ENCODE data around the gene RAB34.
A peak's percentile ranks its signal among the peaks of the same experiment; 100 is the strongest.

RAB34 gene

DNA sequence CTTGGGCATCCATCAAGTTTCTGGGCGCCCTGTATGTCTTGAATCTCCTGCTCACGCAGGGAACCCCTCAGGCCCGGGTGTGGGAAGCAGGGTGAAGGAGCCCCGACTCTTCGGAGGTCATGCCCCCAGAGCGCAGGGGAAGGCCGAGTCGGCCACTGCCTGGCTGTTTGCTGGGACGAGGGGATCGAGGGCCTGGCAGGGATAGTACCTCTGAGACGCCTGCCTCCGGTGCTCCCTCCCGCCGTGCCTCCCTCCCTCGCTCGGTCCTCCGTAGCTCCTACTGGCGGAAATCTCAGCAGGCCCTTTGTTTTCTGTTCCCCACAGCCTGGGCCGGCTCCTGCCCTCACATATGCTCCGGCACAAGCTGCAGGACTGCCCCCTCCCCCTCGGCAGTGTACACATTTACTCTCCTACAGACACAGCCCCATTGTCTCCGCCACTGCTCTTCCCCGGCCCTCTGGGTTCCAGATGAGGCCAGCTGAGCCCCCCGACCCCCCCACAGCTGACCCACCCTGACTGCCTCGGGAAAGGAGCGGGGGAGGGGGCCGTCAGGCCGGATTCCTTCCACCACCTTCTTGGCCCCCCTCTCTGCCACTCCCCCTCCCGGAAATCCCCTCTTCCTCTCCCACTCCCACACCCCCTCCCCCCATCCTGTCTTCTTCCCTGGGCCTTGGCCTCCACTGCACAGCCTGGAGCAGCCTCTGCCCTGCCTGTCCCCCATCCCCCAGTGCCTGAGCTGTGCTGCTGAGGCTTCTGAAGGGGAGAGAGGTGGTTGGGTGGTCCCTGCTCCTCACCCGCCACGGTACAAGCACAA, 27.5 kb upstream of the RAB34 start:
- peaks cover 33% of the 10 kb centered on the region for H3K4me1 ChIP-seq (ENCODE audit: control insufficient read depth, insufficient read depth, low read length, unreplicated experiment)
- peaks cover 5% of the 10 kb centered on the region; the same call in 1 of the 2 replicates for H3K36me3 ChIP-seq (ENCODE audit: insufficient read depth, low read length)
- peak overlapping the region; percentile 85 for H3K27ac ChIP-seq (ENCODE audit: low read depth, low read length)
- no peaks in the 10 kb centered on the region for H3K27me3 ChIP-seq (ENCODE audit: insufficient read depth, low read length)
- H3K79me2 ChIP-seq (ENCODE audit: control insufficient read depth, insufficient read depth, low read length, unreplicated experiment), result peaks cover 34% of the 10 kb centered on the region
- no peak overlapping the region for H2AFZ ChIP-seq (ENCODE audit: low read length, unreplicated experiment)
- peak overlapping the region; percentile 95 for H3K4me3 ChIP-seq (ENCODE audit: low read depth, low read length)

DNA sequence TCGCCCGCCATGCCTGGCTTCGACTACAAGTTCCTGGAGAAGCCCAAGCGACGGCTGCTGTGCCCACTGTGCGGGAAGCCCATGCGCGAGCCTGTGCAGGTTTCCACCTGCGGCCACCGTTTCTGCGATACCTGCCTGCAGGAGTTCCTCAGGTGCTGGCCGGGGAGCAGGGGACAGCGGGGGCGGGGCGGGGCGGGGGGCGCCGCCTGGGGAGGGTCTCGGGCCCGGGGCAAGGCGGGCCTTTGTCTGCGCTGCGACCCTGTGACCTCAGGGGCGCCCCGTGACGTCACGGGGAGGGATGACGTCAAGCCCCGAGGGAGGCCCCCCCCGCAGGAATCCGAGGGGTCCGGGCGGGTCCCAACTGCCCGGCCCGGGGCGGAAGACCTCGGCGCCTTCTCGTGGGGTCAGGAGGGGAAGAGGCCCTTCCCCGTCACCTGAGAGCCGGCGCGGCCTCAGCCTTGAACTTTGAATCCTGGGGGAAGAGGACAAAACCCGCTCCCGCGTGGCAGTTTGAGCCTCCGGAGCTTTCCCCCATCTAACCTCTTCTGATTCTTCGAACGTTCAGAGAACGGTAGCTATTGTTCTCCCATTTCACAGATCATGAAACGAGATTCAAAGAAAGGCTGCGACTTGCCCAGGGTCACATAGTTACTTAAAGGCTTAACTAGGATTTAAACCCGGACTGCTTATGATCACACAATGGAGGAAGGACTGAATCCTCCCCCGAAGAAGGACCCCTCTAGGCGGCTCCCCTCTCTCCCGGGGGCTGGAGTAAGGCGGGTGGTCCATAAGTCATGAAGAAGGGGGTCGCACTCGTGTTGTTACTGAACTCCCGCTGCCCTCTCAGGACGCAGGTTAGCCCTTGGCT, 26.7 kb upstream of the RAB34 start:
- peaks cover 34% of the 10 kb centered on the region for H3K79me2 ChIP-seq (ENCODE audit: control insufficient read depth, insufficient read depth, low read length, unreplicated experiment)
- H3K27me3 ChIP-seq (ENCODE audit: insufficient read depth, low read length), result no peaks in the 10 kb centered on the region
- peak overlapping the region; percentile 85 for H3K27ac ChIP-seq (ENCODE audit: low read depth, low read length)
- H3K4me3 ChIP-seq (ENCODE audit: low read depth, low read length), result peak overlapping the region; percentile 95
- H2AFZ ChIP-seq (ENCODE audit: low read length, unreplicated experiment), result no peak overlapping the region
- peaks cover 32% of the 10 kb centered on the region for H3K4me1 ChIP-seq (ENCODE audit: control insufficient read depth, insufficient read depth, low read length, unreplicated experiment)
- H3K36me3 ChIP-seq (ENCODE audit: insufficient read depth, low read length), result peaks cover 5% of the 10 kb centered on the region; the same call in 1 of the 2 replicates

DNA sequence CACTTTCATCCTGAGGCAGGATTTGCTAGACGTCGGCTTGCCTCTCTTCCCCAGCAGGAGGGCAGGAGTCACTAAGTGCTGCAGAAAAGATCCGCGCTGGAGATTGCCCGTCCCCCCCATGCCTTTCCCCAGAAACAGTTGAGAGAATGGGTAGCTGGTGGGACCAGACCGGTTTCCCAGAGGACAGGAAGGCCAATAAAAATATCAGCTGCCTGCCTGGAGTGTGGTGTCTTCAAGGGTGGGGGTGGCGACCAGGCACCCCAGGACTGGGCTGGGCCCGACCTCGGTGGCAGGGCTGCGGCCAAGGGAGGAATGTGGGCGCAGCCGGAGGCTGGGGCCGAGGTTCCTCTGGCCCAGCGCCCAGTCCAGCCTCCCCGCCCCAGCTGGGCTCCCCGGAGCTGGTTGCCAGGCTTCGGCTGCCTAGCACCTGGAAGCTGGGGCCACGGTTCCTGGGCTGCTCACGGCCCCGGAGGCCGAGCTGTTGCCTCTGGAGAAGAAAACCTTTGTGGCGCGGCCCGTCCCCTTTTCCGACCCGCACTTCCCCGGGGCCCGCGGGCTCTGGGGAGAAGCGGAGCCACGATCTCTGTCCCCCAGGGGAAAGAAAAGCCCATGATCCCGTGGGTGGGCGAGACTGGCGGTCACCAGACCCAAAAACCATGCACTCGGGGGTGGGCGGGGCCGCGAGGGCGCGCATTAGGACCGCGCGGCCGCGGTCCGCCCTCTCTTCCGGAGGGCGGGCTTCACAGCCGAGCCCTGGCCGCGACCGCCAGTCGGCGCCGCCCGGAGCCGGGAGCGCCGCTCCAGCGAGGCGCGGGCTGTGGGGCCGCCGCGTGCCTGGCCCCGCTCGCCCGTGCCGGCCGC, 25.8 kb upstream of the RAB34 start, which contains the start of gene TRAF4:
Gene TRAF4, plus strand, starts transcription at position 769 of the 861 bp plus-strand sequence. CDS start 102 bp downstream, outside the sequence.
- H2AFZ ChIP-seq (ENCODE audit: low read length, unreplicated experiment), result peak within 1 kb of the TSS; percentile 34

DNA sequence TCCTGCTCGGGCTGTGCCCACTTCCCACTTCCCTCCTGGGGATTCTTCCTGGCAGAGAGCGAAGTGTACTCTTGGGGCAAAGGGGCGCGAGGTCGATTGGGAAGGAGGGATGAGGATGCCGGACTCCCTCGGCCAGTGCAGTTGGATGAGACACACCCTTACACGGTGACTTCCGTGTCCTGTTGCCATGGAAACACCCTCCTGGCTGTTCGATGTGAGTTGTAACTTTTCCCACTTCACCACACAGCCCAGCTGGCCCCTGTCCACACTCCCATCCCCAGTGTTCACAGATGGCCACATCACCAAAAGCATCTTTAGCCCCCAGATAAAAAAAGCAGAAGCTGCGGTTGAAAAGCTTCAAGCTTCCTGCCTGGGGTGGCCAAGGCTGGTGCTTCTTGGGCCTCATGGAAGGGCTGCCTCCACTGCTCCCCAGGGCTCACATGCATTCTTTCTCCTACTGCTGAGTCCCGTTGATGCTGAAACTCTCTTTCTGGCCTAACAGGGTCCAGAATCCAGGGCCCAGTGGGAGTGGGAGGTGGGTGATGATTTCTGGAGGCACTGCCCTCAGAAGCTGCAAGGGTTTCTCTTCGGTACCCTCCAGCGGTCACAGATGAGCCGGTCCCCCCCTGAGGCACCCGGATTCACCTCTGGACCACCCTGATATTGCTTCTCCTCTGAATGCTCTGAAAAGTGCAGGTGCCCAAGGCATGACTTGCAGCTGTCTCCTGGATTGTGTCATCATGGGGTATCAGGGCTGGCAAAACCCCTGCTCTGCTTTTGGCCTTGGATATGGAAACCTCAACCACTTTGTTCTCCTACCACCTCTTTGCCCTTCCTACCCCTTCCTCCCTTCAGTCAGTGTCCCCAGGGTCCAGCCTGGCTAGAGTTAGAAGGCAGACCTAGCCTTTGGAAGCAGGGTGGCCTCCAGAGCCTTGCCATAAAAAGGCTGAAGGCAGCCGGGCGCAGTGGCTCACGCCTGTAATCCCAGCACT, 24.0 kb upstream of the RAB34 start:
- peaks cover 16% of the 10 kb centered on the region for H3K4me1 ChIP-seq (ENCODE audit: control insufficient read depth, insufficient read depth, low read length, unreplicated experiment)
- peaks cover 25% of the 10 kb centered on the region for H3K79me2 ChIP-seq (ENCODE audit: control insufficient read depth, insufficient read depth, low read length, unreplicated experiment)
- no peak overlapping the region for H2AFZ ChIP-seq (ENCODE audit: low read length, unreplicated experiment)
- H3K27ac ChIP-seq (ENCODE audit: low read depth, low read length), result no peak overlapping the region
- no peak overlapping the region for H3K4me3 ChIP-seq (ENCODE audit: low read depth, low read length)
- H3K27me3 ChIP-seq (ENCODE audit: insufficient read depth, low read length), result no peaks in the 10 kb centered on the region
- H3K36me3 ChIP-seq (ENCODE audit: insufficient read depth, low read length), result no peaks in the 10 kb centered on the region

More for the DNA sequence above, 25.8 kb upstream of the RAB34 start, which contains the start of gene TRAF4:
- Histone ChIP-seq H3K4me3 (ENCODE audit: low read depth, low read length) (peak within 1 kb of the TSS; percentile 95), H3K36me3 (ENCODE audit: insufficient read depth, low read length) (peaks cover 5% of the 10 kb centered on the region; the same call in 1 of the 2 replicates), H3K27me3 (ENCODE audit: insufficient read depth, low read length) (no peaks in the 10 kb centered on the region), H3K79me2 (ENCODE audit: control insufficient read depth, insufficient read depth, low read length, unreplicated experiment) (peaks cover 34% of the 10 kb centered on the region), H3K4me1 (ENCODE audit: control insufficient read depth, insufficient read depth, low read length, unreplicated experiment) (peaks cover 25% of the 10 kb centered on the region), H3K27ac (ENCODE audit: low read depth, low read length) (peak within 1 kb of the TSS; percentile 85)

DNA sequence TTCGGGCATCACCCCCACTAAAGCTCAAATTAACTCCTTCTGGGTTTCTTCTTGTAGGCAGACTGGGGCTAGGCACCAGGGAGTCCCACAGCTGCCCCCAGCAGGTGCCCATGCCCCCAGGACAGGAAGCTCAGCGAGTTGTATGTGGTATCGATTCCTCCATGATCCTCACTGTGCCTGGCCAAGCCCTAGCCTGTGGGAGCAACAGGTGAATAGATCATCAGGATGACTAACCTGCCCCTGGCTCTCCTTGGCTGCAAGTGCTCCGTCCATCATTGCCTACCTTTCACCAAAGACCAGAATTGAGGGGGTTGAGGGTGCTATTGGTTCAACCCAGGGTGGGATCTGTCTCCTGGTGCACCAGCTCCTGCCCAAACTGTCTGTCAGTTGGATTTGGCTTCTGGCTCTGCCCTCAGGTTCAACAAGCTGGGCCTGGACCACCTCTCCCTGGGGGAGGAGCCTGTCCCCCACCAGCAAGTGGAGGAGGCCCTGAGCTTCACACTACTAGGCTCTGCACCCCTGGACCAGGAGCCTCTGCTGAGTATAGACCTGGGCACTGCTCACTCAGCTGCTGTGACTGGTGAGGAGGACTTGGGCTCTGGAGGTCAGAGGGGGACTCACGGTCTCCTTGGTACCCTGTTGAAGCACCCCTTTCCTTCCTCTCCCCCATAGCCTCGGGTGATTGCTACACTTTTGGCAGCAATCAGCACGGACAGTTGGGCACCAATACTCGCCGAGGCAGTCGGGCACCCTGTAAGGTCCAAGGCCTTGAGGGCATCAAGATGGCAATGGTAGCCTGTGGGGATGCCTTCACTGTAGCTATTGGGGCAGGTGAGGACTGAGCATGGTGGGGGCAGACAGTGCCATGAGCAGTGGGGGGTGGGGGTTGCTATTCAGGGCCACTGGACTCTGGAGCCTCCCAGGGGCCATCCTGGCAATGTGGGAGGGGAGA, 23.0 kb upstream of the RAB34 start:
- Histone ChIP-seq H3K27me3 (ENCODE audit: insufficient read depth, low read length) (no peaks in the 10 kb centered on the region), H3K4me3 (ENCODE audit: low read depth, low read length) (no peak overlapping the region), H3K4me1 (ENCODE audit: control insufficient read depth, insufficient read depth, low read length, unreplicated experiment) (peaks cover 7% of the 10 kb centered on the region), H2AFZ (ENCODE audit: low read length, unreplicated experiment) (no peak overlapping the region), H3K36me3 (ENCODE audit: insufficient read depth, low read length) (no peaks in the 10 kb centered on the region), H3K79me2 (ENCODE audit: control insufficient read depth, insufficient read depth, low read length, unreplicated experiment) (peaks cover 15% of the 10 kb centered on the region), H3K27ac (ENCODE audit: low read depth, low read length) (no peak overlapping the region)

DNA sequence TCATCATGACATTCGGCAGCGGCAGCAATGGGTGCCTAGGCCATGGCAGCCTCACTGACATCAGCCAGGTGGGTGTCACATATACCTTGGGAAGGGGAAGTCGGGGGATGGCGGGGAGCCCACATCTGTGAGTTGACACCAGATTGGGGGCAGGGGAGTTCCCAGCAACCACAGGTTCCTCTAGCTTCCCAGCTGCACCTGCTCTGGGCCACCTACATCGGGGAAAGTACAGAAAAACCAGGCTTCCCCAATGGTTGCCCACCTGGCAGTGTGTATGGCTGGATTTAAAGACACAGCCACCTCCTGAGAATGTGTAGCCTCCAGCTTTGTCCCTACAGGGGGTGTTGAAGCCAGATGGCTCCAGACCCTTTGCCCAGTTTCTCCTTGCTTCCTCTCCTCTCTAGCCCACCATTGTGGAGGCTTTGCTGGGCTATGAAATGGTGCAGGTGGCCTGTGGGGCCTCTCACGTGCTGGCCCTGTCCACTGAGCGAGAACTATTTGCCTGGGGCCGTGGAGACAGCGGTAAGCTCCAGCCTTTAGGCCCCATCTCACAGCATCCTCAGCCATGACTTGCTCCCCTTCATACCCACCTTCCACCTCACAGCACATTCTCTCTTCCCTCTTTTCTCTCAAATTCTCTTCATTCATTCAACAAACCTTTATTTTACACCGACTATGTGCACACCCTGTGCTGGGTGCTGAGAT, 21.2 kb upstream of the RAB34 start:
- H3K36me3 ChIP-seq (ENCODE audit: insufficient read depth, low read length), result no peaks in the 10 kb centered on the region
- H2AFZ ChIP-seq (ENCODE audit: low read length, unreplicated experiment), result no peak overlapping the region
- no peak overlapping the region for H3K27ac ChIP-seq (ENCODE audit: low read depth, low read length)
- H3K4me3 ChIP-seq (ENCODE audit: low read depth, low read length), result no peak overlapping the region
- no peaks in the 10 kb centered on the region for H3K27me3 ChIP-seq (ENCODE audit: insufficient read depth, low read length)
- H3K79me2 ChIP-seq (ENCODE audit: control insufficient read depth, insufficient read depth, low read length, unreplicated experiment), result no peaks in the 10 kb centered on the region
- peaks cover 5% of the 10 kb centered on the region for H3K4me1 ChIP-seq (ENCODE audit: control insufficient read depth, insufficient read depth, low read length, unreplicated experiment)

DNA sequence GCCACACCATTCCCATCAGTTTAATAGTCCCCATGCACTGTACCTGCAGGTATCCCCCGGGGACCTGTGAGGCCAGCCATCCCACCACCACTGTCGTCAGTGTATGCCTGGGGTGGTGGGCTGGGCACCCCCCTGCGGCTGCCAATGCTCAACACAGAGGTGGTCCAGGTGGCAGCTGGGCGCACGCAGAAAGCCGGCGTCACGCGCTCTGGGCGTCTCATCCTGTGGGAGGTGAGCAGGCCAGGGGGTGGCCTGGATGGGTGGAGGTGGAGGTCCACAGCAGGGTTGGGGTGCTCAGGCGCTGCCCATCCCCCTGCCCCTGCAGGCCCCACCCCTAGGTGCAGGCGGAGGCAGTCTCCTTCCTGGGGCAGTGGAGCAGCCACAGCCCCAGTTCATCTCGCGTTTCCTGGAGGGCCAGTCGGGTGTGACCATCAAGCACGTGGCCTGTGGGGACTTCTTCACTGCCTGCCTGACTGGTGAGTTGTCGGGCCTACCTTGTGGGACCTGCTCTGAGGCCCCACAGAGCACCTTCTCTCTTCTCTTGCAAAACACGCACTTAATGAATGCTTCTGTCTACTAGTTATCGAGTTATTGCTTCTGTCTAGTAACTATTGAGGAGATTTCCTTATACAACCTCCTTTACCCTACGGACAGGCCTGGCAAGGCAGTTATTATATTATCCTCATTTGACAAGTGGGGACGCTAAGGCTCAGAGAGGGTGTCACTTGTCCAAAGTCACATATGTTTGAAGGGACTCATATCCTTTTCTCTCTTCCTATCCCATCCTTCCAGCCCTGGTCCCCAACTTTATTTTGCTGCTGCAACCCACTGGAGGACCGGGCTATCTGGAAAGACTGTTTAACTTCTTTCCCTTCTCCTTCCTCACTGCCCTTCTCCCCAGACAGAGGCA, 20.4 kb upstream of the RAB34 start:
- Histone ChIP-seq H2AFZ (ENCODE audit: low read length, unreplicated experiment) (no peak overlapping the region), H3K4me3 (ENCODE audit: low read depth, low read length) (no peak overlapping the region), H3K27me3 (ENCODE audit: insufficient read depth, low read length) (no peaks in the 10 kb centered on the region), H3K4me1 (ENCODE audit: control insufficient read depth, insufficient read depth, low read length, unreplicated experiment) (peaks cover 5% of the 10 kb centered on the region), H3K36me3 (ENCODE audit: insufficient read depth, low read length) (no peaks in the 10 kb centered on the region), H3K79me2 (ENCODE audit: control insufficient read depth, insufficient read depth, low read length, unreplicated experiment) (no peaks in the 10 kb centered on the region), H3K27ac (ENCODE audit: low read depth, low read length) (no peak overlapping the region)

DNA sequence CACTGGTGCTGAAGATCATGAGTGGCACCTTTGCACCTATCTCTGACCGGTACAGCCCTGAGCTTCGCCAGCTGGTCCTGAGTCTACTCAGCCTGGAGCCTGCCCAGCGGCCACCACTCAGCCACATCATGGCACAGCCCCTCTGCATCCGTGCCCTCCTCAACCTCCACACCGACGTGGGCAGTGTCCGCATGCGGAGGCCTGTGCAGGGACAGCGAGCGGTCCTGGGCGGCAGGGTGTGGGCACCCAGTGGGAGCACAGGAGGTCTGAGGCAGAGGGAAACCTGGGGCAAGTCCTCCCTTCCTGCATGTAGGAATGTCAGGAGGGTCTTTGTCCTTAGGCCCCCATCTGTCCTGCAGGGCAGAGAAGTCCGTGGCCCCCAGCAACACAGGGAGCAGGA, 19.6 kb upstream of the RAB34 start:
- H3K27me3 ChIP-seq (ENCODE audit: insufficient read depth, low read length), result no peaks in the 10 kb centered on the region
- no peak overlapping the region for H2AFZ ChIP-seq (ENCODE audit: low read length, unreplicated experiment)
- no peaks in the 10 kb centered on the region for H3K79me2 ChIP-seq (ENCODE audit: control insufficient read depth, insufficient read depth, low read length, unreplicated experiment)
- H3K4me3 ChIP-seq (ENCODE audit: low read depth, low read length), result no peak overlapping the region
- H3K4me1 ChIP-seq (ENCODE audit: control insufficient read depth, insufficient read depth, low read length, unreplicated experiment), result no peaks in the 10 kb centered on the region
- H3K27ac ChIP-seq (ENCODE audit: low read depth, low read length), result no peak overlapping the region
- H3K36me3 ChIP-seq (ENCODE audit: insufficient read depth, low read length), result no peaks in the 10 kb centered on the region
